ENCODE results near the gene WNK4.

DNA sequence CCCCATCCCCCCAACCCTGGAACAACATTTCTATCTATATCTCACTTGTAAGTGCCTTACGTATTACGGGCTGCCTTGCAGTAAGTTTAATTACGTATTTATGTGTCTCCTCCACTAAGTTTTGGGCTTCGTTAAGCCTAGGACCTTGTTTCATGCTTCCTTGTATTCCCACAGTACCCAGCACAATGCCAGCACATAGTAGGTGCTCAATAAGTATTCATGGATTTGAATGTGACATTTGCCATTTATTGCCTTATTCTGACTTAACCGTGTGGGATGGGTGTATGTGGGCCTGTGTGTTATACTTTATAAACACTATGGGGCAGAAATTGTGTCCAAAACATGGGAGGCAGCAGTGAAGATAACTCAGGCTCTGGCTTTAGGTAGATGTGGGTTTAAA lies 12.1 kb downstream of the WNK4 start:
- TF ChIP-seq CTCF (IDR thresholded peaks at IDR 0.05) (no peak), POLR2A (IDR thresholded peaks at IDR 0.05) (no peak)

Data from thyroid gland (tissue), 4 donors.